DOHH2 (cell line): ENCODE results near the gene PATJ.

Experiments used
- EZH2phosphoT487 ChIP-seq: fragments of 200-600 bp; sonication (generic); IDR thresholded peaks from 2 replicates; pipeline ENCODE4 v1.6.1; 2017; ENCODE audit warnings: borderline replicate concordance, mild to moderate bottlenecking, antibody characterized with exemption, low read length, moderate library complexity, mixed read lengths
- TF ChIP-seq, protein P1 (sequence below): fragments of 200-600 bp; sonication (generic); IDR thresholded peaks from one replicate; pipeline ENCODE4 v1.5.1; 2014; ENCODE audit warnings: antibody characterized with exemption, mild to moderate bottlenecking, low read depth, low read length; ENCODE audit not compliant: poor library complexity, severe bottlenecking

GRCh38 chr1:62142496-62142895 is 400.2 kb downstream of the PATJ start:
- TF ChIP-seq, protein P1, sequence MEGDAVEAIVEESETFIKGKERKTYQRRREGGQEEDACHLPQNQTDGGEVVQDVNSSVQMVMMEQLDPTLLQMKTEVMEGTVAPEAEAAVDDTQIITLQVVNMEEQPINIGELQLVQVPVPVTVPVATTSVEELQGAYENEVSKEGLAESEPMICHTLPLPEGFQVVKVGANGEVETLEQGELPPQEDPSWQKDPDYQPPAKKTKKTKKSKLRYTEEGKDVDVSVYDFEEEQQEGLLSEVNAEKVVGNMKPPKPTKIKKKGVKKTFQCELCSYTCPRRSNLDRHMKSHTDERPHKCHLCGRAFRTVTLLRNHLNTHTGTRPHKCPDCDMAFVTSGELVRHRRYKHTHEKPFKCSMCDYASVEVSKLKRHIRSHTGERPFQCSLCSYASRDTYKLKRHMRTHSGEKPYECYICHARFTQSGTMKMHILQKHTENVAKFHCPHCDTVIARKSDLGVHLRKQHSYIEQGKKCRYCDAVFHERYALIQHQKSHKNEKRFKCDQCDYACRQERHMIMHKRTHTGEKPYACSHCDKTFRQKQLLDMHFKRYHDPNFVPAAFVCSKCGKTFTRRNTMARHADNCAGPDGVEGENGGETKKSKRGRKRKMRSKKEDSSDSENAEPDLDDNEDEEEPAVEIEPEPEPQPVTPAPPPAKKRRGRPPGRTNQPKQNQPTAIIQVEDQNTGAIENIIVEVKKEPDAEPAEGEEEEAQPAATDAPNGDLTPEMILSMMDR: no peak
- TF ChIP-seq EZH2phosphoT487: no peak
